Astrocyte (in vitro differentiated cells and primary cell): ENCODE data around the gene TPBG.

Source experiments
- CTCF ChIP-seq: IDR thresholded peaks from 2 replicates; pipeline ENCODE4 v1.5.1; 2011; ENCODE audit warnings: low read depth, mild to moderate bottlenecking, inconsistent platforms, low read length, moderate library complexity; ENCODE audit not compliant: insufficient read depth
- EZH2 ChIP-seq: IDR thresholded peaks from 2 replicates; pipeline ENCODE4 v1.6.1; 2012; ENCODE audit warnings: mild to moderate bottlenecking, low read length, inconsistent platforms; ENCODE audit not compliant: insufficient read depth

DNA sequence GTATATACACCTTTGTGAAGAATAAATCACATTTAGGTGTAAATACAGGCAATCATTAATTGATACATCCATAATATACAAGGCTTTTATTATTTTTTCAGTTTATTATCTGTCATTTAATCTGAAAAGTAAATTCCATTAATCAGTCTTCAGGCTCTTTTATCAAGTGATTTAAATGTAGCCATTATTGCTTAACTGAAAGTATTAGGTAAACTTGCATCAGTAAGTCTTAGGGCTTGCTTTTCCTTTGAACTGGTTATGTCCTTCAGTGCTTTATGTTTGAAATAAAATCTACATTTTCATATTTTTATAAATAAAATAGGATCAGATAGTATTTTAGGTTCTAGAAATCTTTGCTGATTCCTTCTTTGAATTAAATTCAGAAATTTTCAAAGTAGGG, 4.1 kb downstream of the TPBG start:
- TF ChIP-seq CTCF (no peak), EZH2 (no peak)
